ENCODE measurements around the gene TEX52. TPM values are rescaled to one million over a fixed set of nuclear protein-coding genes. Genes with fewer than 3 reads are reported as not detected.

Gene TEX52
- not detected in 2 replicates for total RNA-seq

DNA sequence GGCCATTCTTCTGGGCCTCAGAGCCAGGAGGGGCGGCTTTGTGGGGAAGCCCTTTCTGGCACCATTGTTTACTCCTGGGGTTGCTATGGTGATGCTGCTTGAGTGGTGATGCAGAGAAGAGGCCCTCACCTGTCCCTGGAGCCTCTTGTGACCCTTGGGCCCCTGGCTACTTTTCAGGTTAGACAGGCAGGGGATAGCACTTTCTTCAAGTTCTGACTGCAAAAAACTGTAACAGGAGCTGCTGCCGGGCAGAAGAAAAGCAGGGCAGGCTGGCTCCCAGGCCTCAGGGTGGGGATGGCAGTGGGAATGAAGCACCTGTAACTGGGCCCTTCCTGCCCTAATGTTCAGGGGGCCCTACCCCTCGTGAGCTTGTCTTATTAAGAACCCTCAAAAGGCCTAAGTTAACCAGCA, at the start of gene TEX52:
Gene TEX52, minus strand, starts transcription at position 19 of the 411 bp plus-strand sequence. Its CDS starts 13 bp downstream, at position 6.

DNA sequence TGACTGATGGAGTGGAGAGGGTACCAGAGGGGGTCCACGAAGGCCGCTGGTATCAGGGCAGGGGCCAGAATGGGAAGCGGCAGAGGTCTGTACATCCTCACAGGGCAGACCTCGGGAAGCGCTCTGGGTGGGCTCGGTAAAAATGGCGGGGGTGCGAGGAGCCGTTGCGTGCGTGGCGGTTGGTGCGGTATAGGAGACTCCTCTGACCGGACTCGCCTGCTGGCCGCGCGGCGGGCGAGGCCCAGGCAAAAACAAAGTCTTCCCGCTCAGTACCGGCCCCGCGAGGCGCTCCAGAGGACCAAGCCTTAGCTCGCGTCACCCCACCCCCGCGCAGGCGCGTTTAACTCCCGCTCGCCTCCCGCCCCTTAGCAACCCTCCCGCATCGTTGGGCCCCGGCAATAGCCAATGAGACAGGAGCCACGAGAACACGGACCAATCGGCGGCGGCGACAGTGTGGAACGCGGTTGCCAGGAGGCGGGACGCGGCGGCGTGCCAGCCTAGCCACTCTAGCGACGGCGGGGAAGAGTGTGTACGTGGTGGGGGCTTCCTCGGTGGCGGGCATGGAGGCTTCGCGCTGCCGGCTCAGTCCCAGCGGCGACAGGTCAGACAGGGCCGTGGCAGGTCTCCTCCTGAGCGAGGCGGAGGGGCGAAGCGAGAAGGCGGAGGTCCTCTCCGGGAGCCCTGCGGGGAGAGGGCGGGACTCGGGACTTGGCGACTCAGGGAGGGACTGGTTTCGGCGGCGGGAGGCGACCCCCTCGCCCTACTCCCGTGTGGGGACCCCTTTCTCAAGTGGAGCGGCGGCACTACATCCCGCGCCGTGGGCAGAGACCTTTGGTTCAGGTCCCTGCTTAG, 33.8 kb upstream of the TEX52 start, which contains the start of gene TULP3:
Gene TULP3, plus strand, starts transcription at position 504 of the 852 bp plus-strand sequence. Its CDS starts 57 bp downstream, at position 561.

DNA sequence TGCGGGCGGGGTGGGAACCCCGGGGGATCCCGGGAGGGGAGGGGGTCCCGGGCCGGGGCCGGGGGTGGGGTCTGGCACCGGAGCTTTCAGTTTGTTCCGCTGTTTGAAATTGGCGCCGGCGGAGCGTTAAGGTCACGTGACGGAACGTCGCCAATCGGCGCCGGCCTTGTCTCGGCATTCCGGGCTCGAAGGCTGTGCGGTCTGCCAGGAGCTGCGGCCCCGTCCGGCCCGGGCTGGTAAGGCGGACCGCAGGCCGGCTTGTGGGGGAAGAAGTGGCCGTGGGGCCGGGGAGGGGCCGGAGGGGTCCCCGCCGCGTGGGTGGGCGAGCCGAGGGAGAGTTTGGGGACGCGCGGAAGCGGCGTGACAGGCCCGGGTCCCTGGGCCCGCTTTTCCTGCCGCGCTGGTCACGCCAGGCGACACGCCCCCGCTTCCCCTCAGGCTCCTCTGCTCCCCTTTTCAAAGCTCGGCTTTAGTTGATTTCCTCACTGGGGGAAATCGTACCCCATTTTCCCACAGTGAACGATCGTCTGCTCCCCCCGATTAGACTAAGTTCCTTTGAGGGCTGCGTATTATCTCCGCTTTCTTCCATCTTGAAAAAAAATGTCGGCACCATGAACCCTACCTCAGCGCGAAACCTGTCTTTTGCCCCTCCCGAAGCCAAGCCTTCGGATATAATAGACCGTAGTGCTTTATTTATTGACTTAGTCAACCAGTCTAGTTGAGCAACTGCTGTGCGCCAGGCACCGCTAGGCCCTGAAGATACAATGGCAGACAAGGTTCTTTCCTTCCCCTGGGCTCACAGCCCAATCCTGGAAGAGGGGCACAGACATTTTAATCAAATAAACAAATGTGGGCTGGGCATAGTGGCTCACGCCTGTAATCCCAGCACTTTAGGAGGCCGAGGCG, 20.5 kb upstream of the TEX52 start, which contains the start of the genes FOXM1 and RHNO1:
Gene FOXM1, minus strand, starts transcription at position 128 of the 906 bp plus-strand sequence. CDS start 2,696 bp downstream, outside the sequence.
Gene RHNO1, plus strand, starts transcription at position 177 of the 906 bp plus-strand sequence. CDS start 8,144 bp downstream, outside the sequence.

DNA sequence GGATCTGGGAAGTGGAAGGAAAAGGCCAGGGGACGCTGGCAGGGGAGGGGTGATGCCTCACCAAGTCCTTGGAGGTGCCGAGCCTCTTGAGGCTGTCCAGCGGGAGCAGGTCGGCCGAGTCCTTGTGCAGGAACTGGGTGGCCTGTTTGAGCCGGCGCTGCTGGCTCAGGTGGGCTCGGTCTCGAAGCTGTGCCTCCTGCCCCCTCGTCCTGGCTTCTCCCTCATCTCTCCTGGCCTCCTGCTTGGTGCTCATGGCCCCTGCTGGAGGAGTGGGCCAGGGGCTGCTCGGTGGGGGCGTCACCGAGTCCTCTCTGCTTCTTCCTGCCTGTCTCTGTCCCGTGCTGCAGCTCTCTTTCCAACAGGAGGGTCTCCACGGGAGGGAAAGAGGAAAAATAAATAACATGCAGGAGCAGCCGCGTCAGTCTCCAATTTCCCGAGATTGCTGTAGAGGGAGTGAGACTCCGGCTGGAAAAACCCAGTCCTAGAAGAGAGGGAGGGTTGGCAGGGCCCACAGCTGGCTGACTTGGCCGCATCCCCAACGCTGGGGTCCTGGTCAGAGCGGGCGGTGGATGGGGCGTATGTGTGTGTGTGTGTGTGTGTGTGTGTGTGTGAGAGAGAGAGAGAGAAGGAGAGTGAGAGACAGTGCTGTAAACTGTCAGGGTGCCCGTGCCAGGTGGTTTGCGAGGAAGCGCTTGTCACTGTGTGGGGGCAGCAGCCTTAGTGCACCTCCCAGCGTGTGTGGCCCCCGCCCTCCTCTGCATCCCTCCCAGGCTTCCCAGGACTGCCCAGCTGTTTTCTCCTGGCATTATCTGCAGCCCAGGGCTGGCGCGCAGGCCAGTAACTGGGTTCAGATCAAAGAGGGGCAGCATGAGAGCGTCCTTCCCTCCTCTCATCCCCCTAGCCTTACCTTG, 22.0 kb downstream of the TEX52 start, which contains the start of gene NRIP2:
Gene NRIP2, minus strand, starts transcription at position 455 of the 911 bp plus-strand sequence. Its CDS starts 52 bp downstream, at position 403.

GRCh38 chr12:2812290-2813213, 44.3 kb downstream of the TEX52 start, which contains the start of gene ITFG2:
ITFG2 (plus strand) TSS chr12:2812668; CDS start chr12:2812761, 93 bp downstream.

Other genes with a start within 250 kb of the TEX52 start
- 24.3 and 42.3 TPM in 2 replicates for gene FKBP4, start 62.1 kb downstream of the TEX52 start, total RNA-seq
- 20.3 and 28.7 TPM in 2 replicates for gene ITFG2, start 44.4 kb downstream of the TEX52 start, total RNA-seq
- gene NRIP2, start 22.0 kb downstream of the TEX52 start, total RNA-seq, result not detected in 2 replicates
- gene FOXM1, start 20.1 kb upstream of the TEX52 start, total RNA-seq, result 3.5 and 8.9 TPM in 2 replicates
- gene RHNO1, start 20.2 kb upstream of the TEX52 start, total RNA-seq, result 16.9 and 19.8 TPM in 2 replicates
- gene TULP3, start 33.9 kb upstream of the TEX52 start, total RNA-seq, result 24.5 and 28.3 TPM in 2 replicates
- 4.7 and 16.2 TPM in 2 replicates for gene TEAD4, start 102.4 kb upstream of the TEX52 start, total RNA-seq
- gene TSPAN9, start 220.3 kb upstream of the TEX52 start, total RNA-seq, result 8.6 and 13.0 TPM in 2 replicates